NT2/D1 (cell line): ENCODE measurements around the gene DLL3.

Experiments used
- DNase-seq: peaks from one replicate; pipeline ENCODE4 v3.0.0-alpha.2; 2011; ENCODE audit warnings: low read depth, low spot score
- H3K27me3 ChIP-seq: 2 replicates; pipeline ENCODE4 v1.6.0; 2011; ENCODE audit warnings: mild to moderate bottlenecking; ENCODE audit not compliant: insufficient read length, insufficient read depth
- H3K36me3 ChIP-seq: 2 replicates; pipeline ENCODE4 v1.6.1; 2011; ENCODE audit warnings: mild to moderate bottlenecking, low read length, mixed read lengths; ENCODE audit not compliant: insufficient read depth, insufficient read length
- H3K4me1 ChIP-seq: 2 replicates; pipeline ENCODE4 v1.5.1; 2011; ENCODE audit not compliant: insufficient read depth, insufficient read length
- H3K4me3 ChIP-seq: 2 replicates; pipeline ENCODE4 v1.5.1; 2011; ENCODE audit warnings: low read depth; ENCODE audit not compliant: insufficient read length
- H3K9ac ChIP-seq: 2 replicates; pipeline ENCODE4 v1.6.0; 2011; ENCODE audit warnings: low read depth; ENCODE audit not compliant: insufficient read length
- H3K9me3 ChIP-seq: 2 replicates; pipeline ENCODE4 v1.5.1; 2011; ENCODE audit warnings: mild to moderate bottlenecking, low read length; ENCODE audit not compliant: insufficient read depth
- SUZ12 ChIP-seq: IDR thresholded peaks from 2 replicates; pipeline ENCODE4 v1.6.1; 2011; ENCODE audit not compliant: insufficient read length, insufficient read depth; ENCODE audit errors: extremely low read depth
- YY1 ChIP-seq: IDR thresholded peaks from 2 replicates; pipeline ENCODE4 v1.6.1; 2011; ENCODE audit not compliant: insufficient read length, insufficient read depth
- ZNF274 ChIP-seq: IDR thresholded peaks from 2 replicates; pipeline ENCODE4 v1.6.1; 2011; ENCODE audit warnings: mild to moderate bottlenecking, low read depth, low read length

Gene DLL3

GRCh38 chr19:39479916-39480315 is 18.8 kb upstream of the DLL3 start:
- H3K4me1 ChIP-seq: no peaks in the 10 kb centered on the region
- no peaks in the 10 kb centered on the region for H3K27me3 ChIP-seq
- DNase-seq: no peak
- H3K36me3 ChIP-seq: peaks cover 45% of the 10 kb centered on the region
- no peaks in the 10 kb centered on the region for H3K9me3 ChIP-seq
- TF ChIP-seq ZNF274: no peak
- peak overlapping the region; percentile 64 for H3K9ac ChIP-seq
- H3K4me3 ChIP-seq: no peak overlapping the region

GRCh38 chr19:39480337-39481228 is 18.2 kb upstream of the DLL3 start, which contains the start of gene TIMM50:
Gene TIMM50 (plus strand): TSS chr19:39480838. CDS start chr19:39480854, 16 bp downstream.
- Histone ChIP-seq H3K9ac (peak within 1 kb of the TSS; percentile 98), H3K9me3 (no peaks in the 10 kb centered on the region), H3K4me1 (no peaks in the 10 kb centered on the region), H3K36me3 (peaks cover 42% of the 10 kb centered on the region), H3K27me3 (no peaks in the 10 kb centered on the region), H3K4me3 (peak within 1 kb of the TSS; percentile 99)
- peak; percentile 95 for DNase-seq
- no peak for TF ChIP-seq ZNF274
- TF ChIP-seq YY1: peak; percentile 83

- TF ChIP-seq YY1: no peak
- no peak for TF ChIP-seq ZNF274
- TF ChIP-seq SUZ12: no peak
- no peak for DNase-seq
- peaks cover 42% of the 10 kb centered on the region for H3K36me3 ChIP-seq
- no peaks in the 10 kb centered on the region for H3K9me3 ChIP-seq
- H3K4me3 ChIP-seq: peak overlapping the region; percentile 99
- peak overlapping the region; percentile 98 for H3K9ac ChIP-seq
- no peaks in the 10 kb centered on the region for H3K27me3 ChIP-seq
- H3K4me1 ChIP-seq: no peaks in the 10 kb centered on the region
Measured at GRCh38 chr19:39481229-39481545, 17.6 kb upstream of the DLL3 start.

- Histone ChIP-seq H3K9me3 (no peaks in the 10 kb centered on the region), H3K36me3 (peaks cover 42% of the 10 kb centered on the region), H3K9ac (peak overlapping the region; percentile 98), H3K4me1 (no peaks in the 10 kb centered on the region), H3K27me3 (no peaks in the 10 kb centered on the region), H3K4me3 (peak overlapping the region; percentile 99)
- DNase-seq: no peak
- TF ChIP-seq ZNF274 (no peak), YY1 (no peak), SUZ12 (no peak)
Measured at GRCh38 chr19:39481676-39482075, 17.1 kb upstream of the DLL3 start.

GRCh38 chr19:39483141-39483540 is 15.6 kb upstream of the DLL3 start:
- H3K9me3 ChIP-seq: no peaks in the 10 kb centered on the region
- no peaks in the 10 kb centered on the region for H3K27me3 ChIP-seq
- no peak overlapping the region for H3K9ac ChIP-seq
- H3K36me3 ChIP-seq: peaks cover 51% of the 10 kb centered on the region
- no peak for TF ChIP-seq SUZ12
- no peak for TF ChIP-seq YY1
- no peak for TF ChIP-seq ZNF274
- no peak for DNase-seq
- H3K4me3 ChIP-seq: no peak overlapping the region
- no peaks in the 10 kb centered on the region for H3K4me1 ChIP-seq

GRCh38 chr19:39489756-39490155 is 9.0 kb upstream of the DLL3 start:
- Histone ChIP-seq H3K9me3 (no peaks in the 10 kb centered on the region), H3K4me3 (no peak overlapping the region), H3K4me1 (no peaks in the 10 kb centered on the region), H3K27me3 (no peaks in the 10 kb centered on the region), H3K9ac (no peak overlapping the region), H3K36me3 (peaks cover 60% of the 10 kb centered on the region)
- DNase-seq: no peak
- TF ChIP-seq ZNF274 (no peak), SUZ12 (no peak), YY1 (no peak)

- Histone ChIP-seq H3K4me1 (no peaks in the 10 kb centered on the region), H3K4me3 (no peak overlapping the region), H3K9me3 (no peaks in the 10 kb centered on the region), H3K9ac (no peak overlapping the region), H3K27me3 (no peaks in the 10 kb centered on the region), H3K36me3 (peaks cover 42% of the 10 kb centered on the region)
- TF ChIP-seq ZNF274: no peak
- no peak for TF ChIP-seq YY1
- no peak for TF ChIP-seq SUZ12
- no peak for DNase-seq
Measured at GRCh38 chr19:39492225-39492624, 6.5 kb upstream of the DLL3 start.

GRCh38 chr19:39492788-39493187 is 6.0 kb upstream of the DLL3 start:
- Histone ChIP-seq H3K9ac (no peak overlapping the region), H3K27me3 (peaks cover under 1% of the 10 kb centered on the region), H3K4me1 (no peaks in the 10 kb centered on the region), H3K4me3 (no peak overlapping the region), H3K36me3 (peaks cover 39% of the 10 kb centered on the region), H3K9me3 (no peaks in the 10 kb centered on the region)
- TF ChIP-seq ZNF274: no peak
- TF ChIP-seq SUZ12: no peak
- TF ChIP-seq YY1: no peak
- no peak for DNase-seq
